ENCODE data around the gene ORM1.

ORM1 gene

GRCh38 chr9:114287763-114288192, 35.1 kb upstream of the ORM1 start:
- DNase-seq: no peak

GRCh38 chr9:114288193-114289091, 34.5 kb upstream of the ORM1 start:
- peak; percentile 77 for DNase-seq

- no peak for DNase-seq
Measured at GRCh38 chr9:114289106-114289505, 33.8 kb upstream of the ORM1 start.

GRCh38 chr9:114289571-114290481, 33.1 kb upstream of the ORM1 start:
- peak; percentile 26 for DNase-seq

GRCh38 chr9:114290561-114290986, 32.3 kb upstream of the ORM1 start:
- DNase-seq: no peak

- peak; percentile 32 for DNase-seq
Measured at GRCh38 chr9:114291064-114291474, 31.8 kb upstream of the ORM1 start.

- DNase-seq: no peak
Measured at GRCh38 chr9:114291886-114292590, 30.9 kb upstream of the ORM1 start.

GRCh38 chr9:114294664-114295063, 28.2 kb upstream of the ORM1 start:
- DNase-seq: no peak

GRCh38 chr9:114296338-114296737, 26.6 kb upstream of the ORM1 start:
- DNase-seq: no peak

GRCh38 chr9:114299286-114300152, 23.4 kb upstream of the ORM1 start:
- DNase-seq: no peak

GRCh38 chr9:114300153-114300845, 22.6 kb upstream of the ORM1 start:
- no peak for DNase-seq

- no peak for DNase-seq
Measured at GRCh38 chr9:114300846-114301797, 21.8 kb upstream of the ORM1 start.

- no peak for DNase-seq
Measured at GRCh38 chr9:114301798-114302565, 20.9 kb upstream of the ORM1 start.

GRCh38 chr9:114302727-114303126, 20.2 kb upstream of the ORM1 start:
- no peak for DNase-seq

GRCh38 chr9:114303571-114303970, 19.3 kb upstream of the ORM1 start:
- no peak for DNase-seq

- DNase-seq: no peak
Measured at GRCh38 chr9:114303977-114304376, 18.9 kb upstream of the ORM1 start.

GRCh38 chr9:114304416-114305188, 18.3 kb upstream of the ORM1 start:
- DNase-seq: no peak

- no peak for DNase-seq
Measured at GRCh38 chr9:114307899-114308267, 15.0 kb upstream of the ORM1 start.
